GM23338 (cell line): ENCODE measurements around the gene ANKRD2.

Experiments
- EZH2phosphoT487 ChIP-seq: fragments of 200-600 bp; sonication (generic); IDR thresholded peaks from one replicate; pipeline ENCODE4 v1.8.1; 2018; ENCODE audit warnings: antibody characterized with exemption; ENCODE audit not compliant: unreplicated experiment
- TF ChIP-seq, protein P1 (sequence below), 2 experiments: fragments of 200-600 bp in 1 of 2; sonication (generic) in 1 of 2; conservative IDR thresholded peaks; 2 replicates each; pipeline versions ENCODE4 v1.5.1 to v1.6.1; 2016 to 2017; ENCODE audit warnings: antibody characterized with exemption in 2 of 2, low read depth in 2 of 2, mild to moderate bottlenecking in 2 of 2, moderate library complexity in 1 of 2
- TF ChIP-seq, protein P2 (sequence below): IDR thresholded peaks from one replicate; pipeline ENCODE4 v1.6.1; 2018; ENCODE audit warnings: antibody characterized with exemption; ENCODE audit not compliant: unreplicated experiment

GRCh38 chr10:97590748-97591495 lies 18.3 kb downstream of the ANKRD2 start:
- TF ChIP-seq, protein P1, sequence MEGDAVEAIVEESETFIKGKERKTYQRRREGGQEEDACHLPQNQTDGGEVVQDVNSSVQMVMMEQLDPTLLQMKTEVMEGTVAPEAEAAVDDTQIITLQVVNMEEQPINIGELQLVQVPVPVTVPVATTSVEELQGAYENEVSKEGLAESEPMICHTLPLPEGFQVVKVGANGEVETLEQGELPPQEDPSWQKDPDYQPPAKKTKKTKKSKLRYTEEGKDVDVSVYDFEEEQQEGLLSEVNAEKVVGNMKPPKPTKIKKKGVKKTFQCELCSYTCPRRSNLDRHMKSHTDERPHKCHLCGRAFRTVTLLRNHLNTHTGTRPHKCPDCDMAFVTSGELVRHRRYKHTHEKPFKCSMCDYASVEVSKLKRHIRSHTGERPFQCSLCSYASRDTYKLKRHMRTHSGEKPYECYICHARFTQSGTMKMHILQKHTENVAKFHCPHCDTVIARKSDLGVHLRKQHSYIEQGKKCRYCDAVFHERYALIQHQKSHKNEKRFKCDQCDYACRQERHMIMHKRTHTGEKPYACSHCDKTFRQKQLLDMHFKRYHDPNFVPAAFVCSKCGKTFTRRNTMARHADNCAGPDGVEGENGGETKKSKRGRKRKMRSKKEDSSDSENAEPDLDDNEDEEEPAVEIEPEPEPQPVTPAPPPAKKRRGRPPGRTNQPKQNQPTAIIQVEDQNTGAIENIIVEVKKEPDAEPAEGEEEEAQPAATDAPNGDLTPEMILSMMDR (conservative IDR thresholded peaks at IDR 0.05; ENCODE audit: low read depth in 2 of 2) = no peak
- no peak for TF ChIP-seq EZH2phosphoT487
- TF ChIP-seq, protein P2, sequence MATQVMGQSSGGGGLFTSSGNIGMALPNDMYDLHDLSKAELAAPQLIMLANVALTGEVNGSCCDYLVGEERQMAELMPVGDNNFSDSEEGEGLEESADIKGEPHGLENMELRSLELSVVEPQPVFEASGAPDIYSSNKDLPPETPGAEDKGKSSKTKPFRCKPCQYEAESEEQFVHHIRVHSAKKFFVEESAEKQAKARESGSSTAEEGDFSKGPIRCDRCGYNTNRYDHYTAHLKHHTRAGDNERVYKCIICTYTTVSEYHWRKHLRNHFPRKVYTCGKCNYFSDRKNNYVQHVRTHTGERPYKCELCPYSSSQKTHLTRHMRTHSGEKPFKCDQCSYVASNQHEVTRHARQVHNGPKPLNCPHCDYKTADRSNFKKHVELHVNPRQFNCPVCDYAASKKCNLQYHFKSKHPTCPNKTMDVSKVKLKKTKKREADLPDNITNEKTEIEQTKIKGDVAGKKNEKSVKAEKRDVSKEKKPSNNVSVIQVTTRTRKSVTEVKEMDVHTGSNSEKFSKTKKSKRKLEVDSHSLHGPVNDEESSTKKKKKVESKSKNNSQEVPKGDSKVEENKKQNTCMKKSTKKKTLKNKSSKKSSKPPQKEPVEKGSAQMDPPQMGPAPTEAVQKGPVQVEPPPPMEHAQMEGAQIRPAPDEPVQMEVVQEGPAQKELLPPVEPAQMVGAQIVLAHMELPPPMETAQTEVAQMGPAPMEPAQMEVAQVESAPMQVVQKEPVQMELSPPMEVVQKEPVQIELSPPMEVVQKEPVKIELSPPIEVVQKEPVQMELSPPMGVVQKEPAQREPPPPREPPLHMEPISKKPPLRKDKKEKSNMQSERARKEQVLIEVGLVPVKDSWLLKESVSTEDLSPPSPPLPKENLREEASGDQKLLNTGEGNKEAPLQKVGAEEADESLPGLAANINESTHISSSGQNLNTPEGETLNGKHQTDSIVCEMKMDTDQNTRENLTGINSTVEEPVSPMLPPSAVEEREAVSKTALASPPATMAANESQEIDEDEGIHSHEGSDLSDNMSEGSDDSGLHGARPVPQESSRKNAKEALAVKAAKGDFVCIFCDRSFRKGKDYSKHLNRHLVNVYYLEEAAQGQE = no peak
